Activated CD4-positive, CD25-positive, alpha-beta regulatory T cell (primary cell): ENCODE data around the gene ISG20L2.

Experiments used
- DNase-seq, 4 experiments: peaks; one replicate each; lab custom pipeline; 2025; lab: John Stamatoyannopoulos, UW

ISG20L2 gene

GRCh38 chr1:156689035-156689952, 39.3 kb downstream of the ISG20L2 start:
- peak; percentile 38 to 62 (median 48) for DNase-seq

- no peak for DNase-seq
These were observed 44.3 kb downstream of the ISG20L2 start for GRCh38 chr1:156684227-156684782.

- DNase-seq: no peak
These were observed 46.2 kb downstream of the ISG20L2 start for GRCh38 chr1:156682166-156682890.

GRCh38 chr1:156681196-156681960, 47.2 kb downstream of the ISG20L2 start:
- no peak for DNase-seq

- DNase-seq: no peak
These were observed 48.5 kb downstream of the ISG20L2 start for GRCh38 chr1:156680056-156680455.

- DNase-seq: no peak
These were observed 50.7 kb downstream of the ISG20L2 start for GRCh38 chr1:156677616-156678596.

- DNase-seq: no peak
These were observed 51.5 kb downstream of the ISG20L2 start, which contains the start of gene NES for GRCh38 chr1:156676820-156677615. NES (minus strand) TSS chr1:156677407; CDS start chr1:156677264, 143 bp downstream.

GRCh38 chr1:156676114-156676819, 52.3 kb downstream of the ISG20L2 start:
- DNase-seq: no peak

GRCh38 chr1:156675210-156676113, 53.1 kb downstream of the ISG20L2 start:
- no peak for DNase-seq

GRCh38 chr1:156673387-156674121, 55.0 kb downstream of the ISG20L2 start:
- DNase-seq: no peak
